Type B pancreatic cell (in vitro differentiated cells): ENCODE data around the gene CLDN15. TPM values are rescaled to one million over a fixed set of nuclear protein-coding genes. Genes with fewer than 3 reads are reported as not detected.

ENCODE experiments used
- DNase-seq: peaks from one replicate; pipeline ENCODE4 v3.0.0; 2021; ENCODE audit warnings: mixed read lengths; ENCODE audit not compliant: unreplicated experiment; ENCODE audit errors: extremely low spot score
- H3K27ac Mint-ChIP-seq: 2 replicates; pipeline ENCODE4 v1.8.0; 2021; ENCODE audit warnings: mild to moderate bottlenecking, mixed read lengths
- H3K27me3 Mint-ChIP-seq: 2 replicates; pipeline ENCODE4 v1.8.0; 2021; ENCODE audit warnings: mixed read lengths
- H3K36me3 Mint-ChIP-seq: 2 replicates; pipeline ENCODE4 v1.8.0; 2021; ENCODE audit warnings: mixed read lengths
- H3K4me1 Mint-ChIP-seq: one replicate; pipeline ENCODE4 v1.8.0; 2021; ENCODE audit warnings: mixed read lengths; ENCODE audit not compliant: unreplicated experiment
- H3K4me3 Mint-ChIP-seq: 2 replicates; pipeline ENCODE4 v1.8.0; 2021; ENCODE audit warnings: mild to moderate bottlenecking, mixed read lengths
- H3K9me3 Mint-ChIP-seq: 2 replicates; pipeline ENCODE4 v1.8.0; 2021; ENCODE audit warnings: mixed read lengths
- CTCF ChIP-seq: fragments of 200-600 bp; sonication (generic); conservative IDR thresholded peaks from 2 replicates; pipeline ENCODE4 v1.5.0; 2021; ENCODE audit warnings: antibody characterized with exemption, mild to moderate bottlenecking
- total RNA-seq: library from RNA; stranded (reverse); gene quantifications from 2 replicates; pipeline ENCODE4 v1.2.1, GENCODE V29; 2021; ENCODE audit warnings: low replicate concordance

CLDN15 gene
- total RNA-seq, 1 donor from 2014 or later: 16.3 TPM

GRCh38 chr7:101245147-101245668, 7.6 kb upstream of the CLDN15 start:
- no peaks in the 10 kb centered on the region for H3K9me3 Mint-ChIP-seq
- H3K36me3 Mint-ChIP-seq: peaks cover 4% of the 10 kb centered on the region
- TF ChIP-seq CTCF: no peak
- DNase-seq: no peak
- H3K27me3 Mint-ChIP-seq: no peaks in the 10 kb centered on the region
- H3K4me1 Mint-ChIP-seq: peaks cover 19% of the 10 kb centered on the region
- peak overlapping the region; percentile 99 for H3K4me3 Mint-ChIP-seq
- peak overlapping the region; percentile 96 for H3K27ac Mint-ChIP-seq

- peak; percentile 95 for DNase-seq
- Mint-ChIP-seq H3K36me3 (no peaks in the 10 kb centered on the region), H3K9me3 (no peaks in the 10 kb centered on the region), H3K27me3 (no peaks in the 10 kb centered on the region), H3K4me3 (peak within 1 kb of the TSS; percentile 99), H3K4me1 (peaks cover 19% of the 10 kb centered on the region), H3K27ac (peak within 1 kb of the TSS; percentile 96)
- TF ChIP-seq CTCF: peak; percentile 92
Measured at GRCh38 chr7:101244375-101245146, 7.0 kb upstream of the CLDN15 start, which contains the start of gene FIS1. FIS1 (minus strand) TSS chr7:101245081; CDS start chr7:101245004, 77 bp downstream.

GRCh38 chr7:101243646-101244374, 6.2 kb upstream of the CLDN15 start:
- no peak for TF ChIP-seq CTCF
- no peaks in the 10 kb centered on the region for H3K36me3 Mint-ChIP-seq
- peak overlapping the region; percentile 96 for H3K27ac Mint-ChIP-seq
- H3K4me1 Mint-ChIP-seq: peaks cover 19% of the 10 kb centered on the region
- no peaks in the 10 kb centered on the region for H3K27me3 Mint-ChIP-seq
- H3K4me3 Mint-ChIP-seq: peak overlapping the region; percentile 99
- no peaks in the 10 kb centered on the region for H3K9me3 Mint-ChIP-seq
- no peak for DNase-seq

GRCh38 chr7:101241443-101242349, 4.1 kb upstream of the CLDN15 start:
- no peak for TF ChIP-seq CTCF
- H3K27me3 Mint-ChIP-seq: no peaks in the 10 kb centered on the region
- H3K27ac Mint-ChIP-seq: no peak overlapping the region
- peaks cover 19% of the 10 kb centered on the region for H3K4me1 Mint-ChIP-seq
- DNase-seq: no peak
- no peak overlapping the region for H3K4me3 Mint-ChIP-seq
- H3K36me3 Mint-ChIP-seq: no peaks in the 10 kb centered on the region
- no peaks in the 10 kb centered on the region for H3K9me3 Mint-ChIP-seq

GRCh38 chr7:101241015-101241363, 3.4 kb upstream of the CLDN15 start:
- Mint-ChIP-seq H3K36me3 (no peaks in the 10 kb centered on the region), H3K4me3 (no peak overlapping the region), H3K27ac (no peak overlapping the region), H3K9me3 (no peaks in the 10 kb centered on the region), H3K27me3 (no peaks in the 10 kb centered on the region), H3K4me1 (peaks cover 19% of the 10 kb centered on the region)
- DNase-seq: no peak
- no peak for TF ChIP-seq CTCF
